GM18858 (cell line): Measurements from ENCODE around the gene CPE.
"Not testable (repeated sequence)": the region's sequence is repeated elsewhere in the genome, so short reads cannot be mapped to it uniquely, and the experiment has no call there.

Source experiments
- ATAC-seq: cut with Tn5 transposase; IDR thresholded peaks from one replicate; pipeline ENCODE4 v1.9.1; 2021; ENCODE audit not compliant: unreplicated experiment

Gene CPE

DNA sequence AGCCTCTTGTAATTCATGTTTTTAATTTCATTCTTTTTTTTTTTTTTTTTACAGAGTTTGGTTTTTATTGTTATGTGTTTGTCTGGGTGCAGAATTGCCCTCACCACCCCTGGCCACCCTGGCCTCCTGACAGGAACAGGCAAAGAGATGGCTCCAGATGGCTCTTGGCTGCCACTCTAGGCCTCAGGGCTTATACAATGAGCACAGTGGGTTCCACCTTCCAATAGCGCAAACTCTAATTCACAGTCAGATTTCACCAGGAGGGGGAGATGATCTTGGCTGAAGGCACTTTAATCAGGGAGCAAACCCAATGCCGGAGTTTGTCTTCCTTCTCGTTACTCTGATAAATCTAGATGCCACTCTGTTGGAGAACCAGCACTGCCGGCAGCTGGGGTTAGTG, 24.8 kb downstream of the CPE start:
- no peak for ATAC-seq

DNA sequence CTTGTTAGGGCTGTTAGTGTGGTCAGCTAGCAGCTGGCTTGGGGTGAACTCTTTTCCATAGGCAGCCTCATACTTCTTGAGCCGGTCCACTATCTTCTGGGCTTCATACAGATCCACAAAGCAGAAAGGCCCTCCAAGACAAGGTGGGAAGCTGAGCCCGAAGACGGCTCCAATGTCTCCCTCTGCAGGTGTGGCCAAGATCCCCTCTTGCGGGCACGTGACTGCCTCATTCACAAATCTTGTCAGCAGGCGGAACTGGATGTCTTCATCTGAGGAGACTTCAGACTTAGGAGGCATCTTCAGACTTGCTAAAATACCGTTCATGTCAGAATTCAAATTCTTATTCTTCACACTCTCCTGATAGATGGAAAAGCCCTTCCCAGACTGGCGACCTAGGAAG, 25.3 kb downstream of the CPE start:
- no peak for ATAC-seq

GRCh38 chr4:165404696-165405095, 25.9 kb downstream of the CPE start:
- ATAC-seq: no peak

- no peak for ATAC-seq
These were observed 31.4 kb downstream of the CPE start for GRCh38 chr4:165410214-165410613.

GRCh38 chr4:165415910-165416309, 37.1 kb downstream of the CPE start:
- no peak for ATAC-seq

DNA sequence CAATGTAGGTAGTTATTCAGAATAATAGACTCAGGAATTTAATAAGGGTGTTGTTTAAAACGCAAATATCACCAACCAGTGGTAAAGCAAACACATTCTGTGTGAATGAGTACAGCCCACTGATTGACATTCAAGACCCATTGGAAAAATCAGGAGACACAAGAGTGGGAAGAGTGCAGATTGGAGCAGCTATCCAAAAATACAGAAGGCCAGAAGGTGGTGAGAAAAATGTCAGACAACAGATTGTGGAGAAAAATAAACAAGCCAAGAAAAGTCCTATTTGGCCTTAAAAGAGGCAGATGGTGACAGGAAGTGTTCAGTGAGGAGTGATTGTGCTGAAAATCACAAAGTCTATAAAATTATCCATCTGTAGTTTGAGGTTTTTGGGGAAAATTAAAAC, 39.3 kb downstream of the CPE start:
- ATAC-seq: no peak

DNA sequence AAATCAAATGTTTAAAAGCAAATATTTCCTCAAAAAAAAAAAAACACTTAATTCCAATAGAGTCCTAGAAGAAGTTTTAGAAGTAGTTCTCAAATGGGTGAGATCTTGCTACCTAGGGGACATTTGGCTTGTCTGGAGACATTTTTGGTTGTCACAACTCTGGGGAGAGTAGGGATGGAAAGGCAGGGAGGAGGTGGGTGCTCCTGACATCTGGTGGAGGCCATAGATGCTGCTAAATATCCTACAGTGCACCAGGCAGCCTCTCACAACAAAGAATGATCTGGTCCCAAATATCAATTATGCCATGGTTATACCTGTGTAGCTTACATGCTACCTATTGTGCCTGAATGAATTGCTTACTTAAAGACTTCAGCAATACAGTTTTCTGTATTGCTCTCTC, 46.8 kb downstream of the CPE start:
- no peak for ATAC-seq

- no peak for ATAC-seq
These were observed 47.5 kb downstream of the CPE start for GRCh38 chr4:165426331-165426730.

GRCh38 chr4:165426823-165427222, 48.0 kb downstream of the CPE start:
- ATAC-seq: no peak

GRCh38 chr4:165428957-165429356, 50.1 kb downstream of the CPE start:
- ATAC-seq: no peak

GRCh38 chr4:165433529-165433928, 54.7 kb downstream of the CPE start:
- ATAC-seq: no peak

DNA sequence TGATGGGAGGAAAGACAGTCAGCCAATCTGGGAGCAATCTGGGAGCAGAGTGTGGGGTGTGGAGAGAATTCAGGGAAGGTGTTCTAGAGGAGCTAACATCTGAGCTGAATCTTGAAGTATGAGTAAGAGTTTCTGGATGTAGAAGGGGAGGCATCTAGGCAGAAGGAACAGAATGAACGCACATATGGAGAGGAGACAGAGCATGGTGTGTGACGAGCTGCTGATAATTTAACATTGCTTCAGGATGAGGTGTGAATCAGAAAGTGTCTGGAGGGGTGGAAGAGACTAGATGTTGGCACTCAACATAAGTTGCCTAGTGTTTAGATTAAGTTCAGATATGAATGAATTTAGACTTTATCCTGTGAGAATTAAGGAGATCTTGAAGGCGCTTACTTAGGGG, 58.9 kb downstream of the CPE start:
- ATAC-seq: no peak

DNA sequence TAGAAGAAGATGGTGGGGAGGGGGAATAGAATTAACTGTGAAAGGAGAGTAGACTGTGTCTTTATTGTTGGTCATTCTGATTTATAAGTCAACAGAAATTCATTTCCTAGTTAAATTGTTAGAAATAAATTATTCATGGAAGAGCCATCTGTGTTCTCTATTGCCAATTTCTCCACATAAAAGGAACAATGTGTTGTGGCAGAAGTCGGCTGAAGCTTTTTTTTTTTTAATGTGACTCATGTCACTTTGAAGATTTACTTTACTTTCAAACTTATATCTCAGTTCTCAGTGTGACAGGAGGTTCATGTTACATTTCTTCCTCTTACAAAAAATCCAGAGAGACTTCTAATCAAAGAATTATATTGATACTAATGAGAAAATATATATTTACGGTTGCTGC, 60.5 kb downstream of the CPE start:
- ATAC-seq: no peak

DNA sequence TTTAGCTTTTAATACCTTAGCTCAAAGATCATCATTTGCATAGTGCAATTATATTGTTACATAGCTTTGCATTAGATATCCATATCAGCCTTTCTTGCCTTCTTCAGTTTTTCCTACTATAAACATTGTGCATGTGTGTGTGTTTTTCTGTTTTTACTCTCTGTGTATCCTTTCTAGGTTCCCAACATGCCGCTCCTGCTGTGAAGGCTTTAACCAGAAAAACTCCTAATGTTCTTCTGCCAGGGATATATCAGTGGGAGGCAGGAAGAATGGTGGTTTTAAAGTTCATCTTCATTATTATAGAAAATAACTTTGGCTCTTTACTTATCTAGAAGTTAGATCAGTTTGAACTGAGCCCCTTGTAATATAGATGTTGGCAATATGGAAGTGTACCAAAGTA, 61.2 kb downstream of the CPE start:
- ATAC-seq: no peak

- ATAC-seq: no peak
These were observed 61.8 kb downstream of the CPE start for GRCh38 chr4:165440415-165441158.

DNA sequence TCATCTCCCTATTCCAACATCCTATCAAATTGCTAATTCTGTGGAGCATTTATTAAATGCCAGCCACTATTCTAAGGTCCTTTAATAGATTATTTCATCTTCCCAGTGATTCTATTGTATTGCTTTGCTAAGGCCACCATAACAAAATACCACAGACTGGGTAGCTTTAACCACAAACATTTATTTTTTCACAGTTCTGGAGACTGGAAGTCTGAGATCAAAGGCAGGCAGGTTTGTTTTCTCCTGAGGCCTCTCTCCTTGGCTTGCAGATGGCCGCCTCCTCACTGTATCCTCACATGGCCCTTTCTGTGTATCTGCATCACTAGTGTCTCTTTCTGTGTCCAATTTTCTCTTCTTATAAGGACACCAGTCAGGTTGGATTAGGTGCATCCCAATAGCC, 64.5 kb downstream of the CPE start:
- ATAC-seq: no peak

DNA sequence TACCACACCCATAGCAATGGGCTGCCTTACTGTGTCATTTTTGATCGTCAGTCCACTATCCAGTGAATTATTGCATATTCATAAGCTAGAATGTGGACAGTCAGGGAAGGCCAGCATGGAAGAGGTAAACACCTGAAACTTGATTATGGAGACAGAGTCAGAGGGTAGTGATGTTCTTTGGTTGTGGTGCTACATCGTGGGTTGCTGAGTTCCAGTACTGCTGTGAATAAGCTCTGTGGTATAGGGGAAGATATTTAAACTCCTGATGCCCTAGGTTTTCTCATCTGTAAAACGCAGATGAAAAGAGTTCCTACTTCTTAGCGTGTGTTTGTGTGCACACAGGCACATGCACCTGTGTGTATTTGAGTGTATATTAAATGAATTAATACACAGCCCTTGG, 69.9 kb downstream of the CPE start:
- no peak for ATAC-seq

DNA sequence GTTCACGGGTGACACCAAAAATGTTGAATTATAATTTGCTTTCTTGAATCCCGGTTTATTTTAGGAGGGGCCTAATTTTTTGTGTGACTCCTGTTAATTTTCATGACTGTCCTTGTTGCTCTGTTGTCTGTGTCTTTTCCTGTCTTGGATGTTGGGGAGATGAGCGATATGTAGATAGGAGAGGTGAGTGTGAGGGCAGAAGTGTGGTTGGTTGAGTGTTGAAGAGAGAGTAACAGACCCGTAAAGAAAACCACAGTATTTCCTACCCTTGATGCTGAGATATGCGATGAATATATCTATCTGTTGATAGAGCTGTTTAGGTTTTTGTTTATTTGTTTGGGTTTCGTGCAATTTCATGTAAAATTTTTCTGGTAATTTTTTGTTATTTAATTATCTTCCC, 70.5 kb downstream of the CPE start:
- ATAC-seq: no peak

- ATAC-seq: no peak
These were observed 72.1 kb downstream of the CPE start for GRCh38 chr4:165450871-165451270.

GRCh38 chr4:165453140-165453539, 74.3 kb downstream of the CPE start:
- ATAC-seq: not testable (repeated sequence)

DNA sequence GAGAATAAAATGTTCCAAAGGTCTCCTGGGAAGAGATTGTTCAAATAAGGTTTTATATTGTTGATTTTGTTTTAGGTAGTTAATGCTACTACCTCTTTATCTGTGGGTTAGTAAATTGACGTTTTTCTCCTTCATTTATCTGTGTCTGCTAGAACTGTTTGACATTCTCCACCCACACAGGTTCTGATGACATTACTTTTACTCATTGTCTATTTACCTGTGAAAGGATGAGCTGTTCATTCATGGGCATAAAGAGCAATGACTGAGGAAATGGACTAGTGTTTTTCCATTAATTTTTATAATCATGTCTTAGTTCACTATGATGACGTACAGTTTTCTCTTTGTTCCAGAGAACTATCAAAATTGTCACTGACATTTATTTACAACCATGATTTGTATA, 75.6 kb downstream of the CPE start:
- ATAC-seq: no peak

GRCh38 chr4:165457793-165458192, 79.0 kb downstream of the CPE start:
- no peak for ATAC-seq

GRCh38 chr4:165458471-165458870, 79.7 kb downstream of the CPE start:
- no peak for ATAC-seq
